OCI-LY1 (cell line): ENCODE measurements around the gene LCN15.

Experiments
- H2AFZ ChIP-seq: fragments of 200-600 bp; sonication (generic), shearing (Covaris generic); 2 replicates; pipeline ENCODE4 v1.6.0; 2014; ENCODE audit warnings: antibody characterized with exemption, mild to moderate bottlenecking, low read length
- H3F3A ChIP-seq: fragments of 200-600 bp; sonication (generic), shearing (Covaris generic); 2 replicates; pipeline ENCODE4 v1.6.0; 2014; ENCODE audit warnings: mild to moderate bottlenecking, antibody characterized with exemption, low read length, moderate library complexity; ENCODE audit not compliant: insufficient read depth
- H3K27ac ChIP-seq: fragments of 200-600 bp; sonication (generic); 2 replicates; pipeline ENCODE4 v1.5.1; 2014; ENCODE audit warnings: low read length, mixed run types, mild to moderate bottlenecking, low read depth; ENCODE audit not compliant: poor library complexity, severe bottlenecking
- H3K27me3 ChIP-seq: fragments of 200-600 bp; sonication (generic); 2 replicates; pipeline ENCODE4 v1.6.0; 2014; ENCODE audit warnings: antibody characterized with exemption, mild to moderate bottlenecking, low read length, moderate library complexity; ENCODE audit not compliant: insufficient read depth
- H3K36me3 ChIP-seq: fragments of 200-600 bp; sonication (generic); 2 replicates; pipeline ENCODE4 v1.6.1; 2014; ENCODE audit warnings: mild to moderate bottlenecking, antibody characterized with exemption, low read length, moderate library complexity, mixed read lengths; ENCODE audit not compliant: insufficient read depth
- H3K4me1 ChIP-seq: fragments of 200-600 bp; sonication (generic); 2 replicates; pipeline ENCODE4 v1.5.1; 2014; ENCODE audit warnings: mild to moderate bottlenecking, low read length, moderate library complexity; ENCODE audit not compliant: insufficient read depth, severe bottlenecking
- H3K4me2 ChIP-seq: fragments of 200-600 bp; sonication (generic), shearing (Covaris generic); 2 replicates; pipeline ENCODE4 v1.6.1; 2014; ENCODE audit warnings: low read length
- H3K4me3 ChIP-seq: fragments of 200-600 bp; sonication (generic); 2 replicates; pipeline ENCODE4 v1.5.1; 2014; ENCODE audit warnings: low read length, low read depth, mild to moderate bottlenecking, mixed read lengths; ENCODE audit not compliant: poor library complexity, severe bottlenecking
- H3K79me2 ChIP-seq: fragments of 200-600 bp; shearing (Covaris generic); 2 replicates; pipeline ENCODE4 v1.6.1; 2016; ENCODE audit warnings: mixed run types, low read length, mixed read lengths; ENCODE audit not compliant: insufficient read depth
- H3K9ac ChIP-seq: fragments of 200-600 bp; sonication (generic), shearing (Covaris generic); 2 replicates; pipeline ENCODE4 v1.6.1; 2014; ENCODE audit warnings: mild to moderate bottlenecking, low read length, mixed read lengths
- H3K9me2 ChIP-seq: fragments of 200-600 bp; sonication (generic), shearing (Covaris generic); 2 replicates; pipeline ENCODE4 v1.6.1; 2014; ENCODE audit warnings: low read depth, mild to moderate bottlenecking, low read length, mixed read lengths
- H3K9me3 ChIP-seq: fragments of 200-600 bp; shearing (Covaris generic); 2 replicates; pipeline ENCODE4 v1.6.1; 2014; ENCODE audit warnings: low read length, mixed read lengths
- H4K20me1 ChIP-seq: fragments of 200-600 bp; sonication (generic), shearing (Covaris generic); 2 replicates; pipeline ENCODE4 v1.6.0; 2016; ENCODE audit warnings: mild to moderate bottlenecking, low read length; ENCODE audit not compliant: insufficient read depth
- CTCF ChIP-seq: fragments of 200-600 bp; sonication (generic), shearing (Covaris generic); IDR thresholded peaks from 2 replicates; pipeline ENCODE4 v1.5.1; 2017; ENCODE audit warnings: mild to moderate bottlenecking, antibody characterized with exemption, low read length, moderate library complexity, mixed read lengths
- EZH2 ChIP-seq: fragments of 200-600 bp; sonication (generic), shearing (Covaris generic); IDR thresholded peaks from 2 replicates; pipeline ENCODE4 v1.8.0; 2017; ENCODE audit warnings: borderline replicate concordance, mixed run types, mild to moderate bottlenecking, antibody characterized with exemption, low read length, moderate library complexity, mixed read lengths

LCN15 gene

DNA sequence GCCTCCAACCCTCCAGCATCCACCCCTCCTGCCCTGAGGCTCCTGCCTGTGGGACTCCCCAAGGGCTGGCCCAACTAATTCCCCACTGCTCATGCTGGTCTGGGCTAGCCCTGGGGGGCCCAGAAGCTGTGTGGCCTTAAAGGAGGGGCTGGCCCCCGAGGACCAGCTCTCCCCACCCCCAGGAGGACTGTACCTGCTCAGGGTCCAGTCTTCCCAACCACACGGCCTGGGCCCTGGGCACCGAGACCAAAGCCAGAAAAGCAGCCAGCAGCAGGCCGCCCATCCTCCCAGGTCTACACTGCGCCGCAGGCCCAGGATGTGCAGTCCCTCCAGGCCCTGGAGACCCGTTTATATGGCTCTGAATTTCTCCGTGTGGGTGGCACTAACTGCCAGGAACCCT, 16.1 kb downstream of the LCN15 start, which contains the start of gene LCN6:
LCN6 (minus strand) TSS at position 325 of the 400 bp plus-strand sequence; CDS start at position 283, 42 bp downstream.
- TF ChIP-seq EZH2 (no peak), CTCF (no peak)
- Histone ChIP-seq H3K79me2 (no peaks in the 10 kb centered on the region), H3K27me3 (peaks cover 25% of the 10 kb centered on the region; the same call in 1 of the 2 replicates), H3K36me3 (peaks cover 2% of the 10 kb centered on the region; the same call in 1 of the 2 replicates), H3K27ac (no peak within 1 kb of the TSS), H3K9ac (no peak within 1 kb of the TSS), H3K4me1 (no peaks in the 10 kb centered on the region), H2AFZ (no peak within 1 kb of the TSS), H3K4me3 (no peak within 1 kb of the TSS), H3K4me2 (no peak within 1 kb of the TSS), H3K9me2 (no peaks in the 10 kb centered on the region), H4K20me1 (no peaks in the 10 kb centered on the region), H3K9me3 (peaks cover 13% of the 10 kb centered on the region), H3F3A (no peaks in the 10 kb centered on the region)

- H3K27me3 ChIP-seq: peaks cover 21% of the 10 kb centered on the region; the same call in 1 of the 2 replicates
- no peaks in the 10 kb centered on the region for H3K4me1 ChIP-seq
- H3K9ac ChIP-seq: no peak overlapping the region
- no peaks in the 10 kb centered on the region for H4K20me1 ChIP-seq
- H3K4me3 ChIP-seq: no peak overlapping the region
- H3K79me2 ChIP-seq: no peaks in the 10 kb centered on the region
- TF ChIP-seq EZH2 (no peak), CTCF (no peak)
- H3K4me2 ChIP-seq: no peak overlapping the region
- no peaks in the 10 kb centered on the region for H3K9me2 ChIP-seq
- H3K9me3 ChIP-seq: peaks cover 7% of the 10 kb centered on the region; the same call in 1 of the 2 replicates
- H3F3A ChIP-seq: no peaks in the 10 kb centered on the region
- no peak overlapping the region for H3K27ac ChIP-seq
- H2AFZ ChIP-seq: no peak overlapping the region
- peaks cover 2% of the 10 kb centered on the region; the same call in 1 of the 2 replicates for H3K36me3 ChIP-seq
Measured at GRCh38 chr9:136747161-136748060, 16.9 kb downstream of the LCN15 start.

DNA sequence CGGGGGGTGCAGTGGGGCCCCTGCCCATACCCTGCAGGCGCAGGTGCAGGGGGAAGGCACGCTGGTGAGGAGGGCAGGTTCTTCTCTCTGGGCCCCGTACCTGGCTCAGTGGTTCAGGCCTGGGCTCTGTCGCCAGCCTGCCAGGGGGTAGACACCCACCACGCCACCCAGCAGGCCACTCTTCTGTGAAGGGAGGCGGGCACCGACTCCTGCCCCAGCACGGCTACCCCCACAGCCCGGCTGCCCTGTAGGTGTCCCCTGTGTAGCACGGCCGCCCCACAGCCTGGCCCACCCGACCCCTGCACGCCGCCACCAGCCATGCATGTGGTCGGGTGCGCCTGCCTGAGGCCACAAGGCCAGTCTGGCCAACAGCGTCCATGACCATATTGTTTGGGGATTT, 17.7 kb downstream of the LCN15 start:
- Histone ChIP-seq H3K9me2 (no peaks in the 10 kb centered on the region), H3K4me2 (no peak overlapping the region), H3K4me1 (no peaks in the 10 kb centered on the region), H3K79me2 (no peaks in the 10 kb centered on the region), H3K27ac (no peak overlapping the region), H3K27me3 (peaks cover 18% of the 10 kb centered on the region; the same call in 1 of the 2 replicates), H3K9me3 (0 out of 2 replicates have a peak, but pooled peaks cover 3% of the 10 kb centered on the region), H3F3A (no peaks in the 10 kb centered on the region), H2AFZ (no peak overlapping the region), H4K20me1 (no peaks in the 10 kb centered on the region), H3K4me3 (no peak overlapping the region), H3K36me3 (no peaks in the 10 kb centered on the region; the same call in 1 of the 2 replicates), H3K9ac (no peak overlapping the region)
- no peak for TF ChIP-seq CTCF
- no peak for TF ChIP-seq EZH2
